GM12878 (cell line): ENCODE results near the gene RIPOR1. TPM values are rescaled to one million over a fixed set of nuclear protein-coding genes. Genes with fewer than 3 reads are reported as not detected.

ENCODE experiments used
- ATAC-seq: fragments of 200-7000 bp; cut with Tn5 transposase; 3 replicates; pipeline ENCODE4 v1.9.1; 2020; ENCODE audit warnings: mild to moderate bottlenecking, moderate library complexity
- BruUV-seq: library from RNA; stranded (reverse); fragments of 400-500 nt; replicated peaks from 2 replicates; lab custom pipeline; 2021; lab: Mats Ljungman, UMichigan
- CTCF ChIA-PET: fragments of 300-600 bp; sonication (Branson Sonifier 250); formaldehyde crosslinking; extraction: SDS; loops from one replicate; lab custom pipeline; 2021; ENCODE audit warnings: inconsistent platforms; lab: Yijun Ruan, JAX
- POLR2A ChIA-PET: fragments of 350-600 bp; formaldehyde crosslinking; extraction: SDS; loops from one replicate; lab custom pipeline; 2021; ENCODE audit warnings: inconsistent platforms; lab: Charles Lee
- RAD21 ChIA-PET: fragments of 300-600 bp; sonication (Branson Sonifier 250); formaldehyde crosslinking; loops from one replicate; lab custom pipeline; 2023; ENCODE audit warnings: antibody characterized with exemption; ENCODE audit not compliant: unreplicated experiment; lab: Charles Lee
- SMC1A ChIA-PET: fragments of 300-600 bp; sonication (Branson Sonifier 250); formaldehyde crosslinking; loops from one replicate; lab custom pipeline; 2023; ENCODE audit not compliant: unreplicated experiment, uncharacterized antibody; lab: Charles Lee
- DNase-seq: peaks from one replicate; pipeline ENCODE4 v3.0.0-alpha.2; 2011; ENCODE audit warnings: low read depth, low spot score
- FAIRE-seq: peaks from 3 replicates; lab custom pipeline; 2011; peaks lifted over from hg19 to GRCh38; lab: Jason Lieb, UNC
- H2AFZ ChIP-seq: 2 replicates; pipeline ENCODE4 v1.6.0; 2011; ENCODE audit warnings: low read depth, low read length, control low read depth; ENCODE audit not compliant: control insufficient read depth
- H3K27ac ChIP-seq: 2 replicates; pipeline ENCODE4 v1.5.1; 2011; ENCODE audit warnings: control low read depth; ENCODE audit not compliant: control insufficient read depth, insufficient read depth
- H3K27me3 ChIP-seq, 2 experiments: replicated peaks in 1 of 2; 2 replicates each; pipeline versions ENCODE4 v1.6.0 to v1.6.1; 2011; ENCODE audit warnings: low read length in 1 of 2; ENCODE audit not compliant: control insufficient read depth in 2 of 2, insufficient read depth in 2 of 2
- H3K36me3 ChIP-seq, 2 experiments: 2 replicates each; pipeline ENCODE4 v1.5.1; 2011; ENCODE audit warnings: low read length in 1 of 2; ENCODE audit not compliant: control insufficient read depth in 2 of 2, insufficient read depth in 2 of 2
- H3K4me1 ChIP-seq: 2 replicates; pipeline ENCODE4 v1.6.1; 2011; ENCODE audit warnings: mild to moderate bottlenecking, low read length, moderate library complexity, mixed read lengths; ENCODE audit not compliant: control insufficient read depth, insufficient read depth
- H3K4me2 ChIP-seq: 2 replicates; pipeline ENCODE4 v1.6.0; 2011; ENCODE audit warnings: control low read depth; ENCODE audit not compliant: control insufficient read depth, insufficient read depth
- H3K4me3 ChIP-seq: fragments of 200-600 bp; sonication (generic); 2 replicates; pipeline ENCODE4 v1.5.1; 2016
- H3K79me2 ChIP-seq: 2 replicates; pipeline ENCODE4 v1.6.0; 2011; ENCODE audit warnings: low read length; ENCODE audit not compliant: control insufficient read depth, insufficient read depth
- H3K9ac ChIP-seq: 2 replicates; pipeline ENCODE4 v1.8.0; 2011; ENCODE audit warnings: low read length, control low read depth, mixed read lengths; ENCODE audit not compliant: control insufficient read depth, insufficient read depth
- H3K9me3 ChIP-seq: replicated peaks from 3 replicates; pipeline ENCODE4 v1.5.1; 2011; ENCODE audit warnings: mild to moderate bottlenecking, low read length; ENCODE audit not compliant: control insufficient read depth, insufficient read depth
- H4K20me1 ChIP-seq: 2 replicates; pipeline ENCODE4 v1.6.0; 2011; ENCODE audit not compliant: control insufficient read depth, insufficient read depth
- BHLHE40 ChIP-seq, 2 experiments: fragments of 450-650 bp in 1 of 2; IDR thresholded peaks; 2 replicates each; pipeline ENCODE4 v1.6.1; 2011 to 2017; ENCODE audit warnings: low read depth in 2 of 2, borderline replicate concordance in 1 of 2, improper control_type of control experiment in 1 of 2, low read length in 1 of 2, mild to moderate bottlenecking in 1 of 2
- BMI1 ChIP-seq: fragments of 450-650 bp; IDR thresholded peaks from 2 replicates; pipeline ENCODE4 v1.6.1; 2016; ENCODE audit warnings: mild to moderate bottlenecking, moderate library complexity, borderline replicate concordance
- CHD2 ChIP-seq: IDR thresholded peaks from 2 replicates; pipeline ENCODE4 v1.6.1; 2011; ENCODE audit warnings: low read depth, low read length, improper control_type of control experiment, borderline replicate concordance
- EGR1 ChIP-seq, 2 experiments: IDR thresholded peaks; 1 replicate in 1 of 2; 2 replicates in 1 of 2; pipeline ENCODE4 v1.6.1; 2011 to 2012; ENCODE audit warnings: low read depth in 2 of 2, low read length in 2 of 2, borderline replicate concordance in 1 of 2, mild to moderate bottlenecking in 1 of 2, moderate library complexity in 1 of 2
- FOS ChIP-seq: IDR thresholded peaks from 3 replicates; pipeline ENCODE4 v1.6.1; 2011; ENCODE audit warnings: borderline replicate concordance; ENCODE audit not compliant: insufficient read length; ENCODE audit errors: extremely low read depth
- FOXM1 ChIP-seq: IDR thresholded peaks from 2 replicates; pipeline ENCODE4 v1.6.1; 2012; ENCODE audit warnings: low read depth, mild to moderate bottlenecking, inconsistent platforms, low read length, moderate library complexity
- HDAC6 ChIP-seq: fragments of 200-600 bp; sonication (generic); IDR thresholded peaks from one replicate; pipeline ENCODE4 v1.8.0; 2017; ENCODE audit warnings: antibody characterized with exemption; ENCODE audit not compliant: unreplicated experiment
- IRF4 ChIP-seq: IDR thresholded peaks from 2 replicates; pipeline ENCODE4 v1.6.1; 2011; ENCODE audit warnings: low read depth, low read length
- KLF5 ChIP-seq: fragments of 450-650 bp; IDR thresholded peaks from 2 replicates; pipeline ENCODE4 v1.6.1; 2014; ENCODE audit warnings: mild to moderate bottlenecking; ENCODE audit not compliant: partially characterized antibody
- MYB ChIP-seq: fragments of 150-350 bp; IDR thresholded peaks from 2 replicates; pipeline ENCODE4 v1.6.1; 2014; ENCODE audit warnings: mild to moderate bottlenecking, low read depth, low read length, borderline replicate concordance
- NFIC ChIP-seq: IDR thresholded peaks from 2 replicates; pipeline ENCODE4 v1.6.1; 2012; ENCODE audit warnings: low read depth, mild to moderate bottlenecking, inconsistent platforms, low read length, moderate library complexity
- POLR2AphosphoS2 ChIP-seq: IDR thresholded peaks from 2 replicates; pipeline ENCODE4 v1.6.1; 2011; ENCODE audit warnings: low read depth, mild to moderate bottlenecking, low read length, improper control_type of control experiment, moderate library complexity
- RB1 ChIP-seq: fragments of 450-650 bp; formaldehyde crosslinking; IDR thresholded peaks from 2 replicates; pipeline ENCODE4 v1.6.1; 2017; ENCODE audit warnings: mild to moderate bottlenecking, borderline replicate concordance
- SMC3 ChIP-seq: IDR thresholded peaks from 2 replicates; pipeline ENCODE4 v1.6.1; 2011; ENCODE audit warnings: low read length, improper control_type of control experiment, borderline replicate concordance
- SPI1 ChIP-seq: IDR thresholded peaks from 2 replicates; pipeline ENCODE4 v1.6.1; 2011; ENCODE audit warnings: low read depth, mild to moderate bottlenecking, low read length, moderate library complexity, borderline replicate concordance; ENCODE audit not compliant: insufficient read depth
- TBL1XR1 ChIP-seq: IDR thresholded peaks from 2 replicates; pipeline ENCODE4 v1.6.1; 2012; ENCODE audit warnings: low read depth, low read length, improper control_type of control experiment
- ZNF384 ChIP-seq: IDR thresholded peaks from 2 replicates; pipeline ENCODE4 v1.6.1; 2012; ENCODE audit warnings: low read depth, mild to moderate bottlenecking, low read length, improper control_type of control experiment, borderline replicate concordance
- WGBS: methylation state at CpG from one replicate; pipeline ENCODE4 v1.1.6; 2016; ENCODE audit warnings: low lambda C conversion rate; ENCODE audit not compliant: insufficient replicate concordance, insufficient coverage; ENCODE audit errors: missing lambda C conversion rate; 5-methylcytosine and 5-hydroxymethylcytosine counted together
- in situ Hi-C: fragments of 300-500 bp; cut with MboI; formaldehyde crosslinking; loops from 9 replicates; pipeline ENCODE4 v1.14.3; 2018; ENCODE audit warnings: mixed read lengths
- intact Hi-C: fragments of 100-400 bp; cut with micrococcal nuclease; formaldehyde crosslinking; loops from one replicate; pipeline ENCODE4 v1.14.2; 2022; ENCODE audit not compliant: unreplicated experiment
- polyA plus RNA-seq, 11 experiments: library from polyadenylated mRNA; depleted of rRNA in 4 of 11; unstranded in 6 of 11; stranded (reverse) in 5 of 11; fragments of >200 nt; fragmentation: Nextera tagmentation in 4 of 11; fragmentation: Illumina TruSeq in 1 of 11; extraction: Ambion mirVana in 4 of 11; extraction: Trizol in 1 of 11; gene quantifications; 1 replicate in 1 of 11; 2 replicates in 10 of 11; pipeline versions ENCODE4 v1.2.1 to v1.2.3, GENCODE V29; 2011 to 2016; ENCODE audit warnings: inconsistent platforms in 2 of 11, missing spikeins in 2 of 11, low read depth in 1 of 11
- total RNA-seq, 4 experiments: library from RNA; depleted of rRNA in 3 of 4; stranded (reverse); fragments of >200 nt in 3 of 4; fragmentation: Illumina TruSeq in 1 of 4; extraction: Trizol in 1 of 4; gene quantifications; 2 replicates each; pipeline versions ENCODE4 v1.2.1 to v1.2.3, GENCODE V29; 2013 to 2021
- TF ChIP-seq, protein P1 (sequence below): IDR thresholded peaks from 2 replicates; pipeline ENCODE4 v1.6.1; 2012; ENCODE audit warnings: low read depth, low read length, improper control_type of control experiment
- TF ChIP-seq, protein P2 (sequence below): fragments of 450-650 bp; IDR thresholded peaks from 2 replicates; pipeline ENCODE4 v1.6.1; 2017; ENCODE audit warnings: low read depth, mild to moderate bottlenecking, moderate library complexity
- TF ChIP-seq, protein P3 (sequence below), 3 experiments: IDR thresholded peaks in 2 of 3; conservative IDR thresholded peaks in 1 of 3; 2 replicates each; pipeline ENCODE4 v1.5.1; 2011; ENCODE audit warnings: low read depth in 3 of 3, low read length in 3 of 3, mild to moderate bottlenecking in 3 of 3, control low read depth in 2 of 3, moderate library complexity in 2 of 3, inconsistent platforms in 1 of 3, mixed read lengths in 1 of 3; ENCODE audit not compliant: control insufficient read depth in 2 of 3, insufficient read depth in 1 of 3; ENCODE audit errors: extremely low read depth in 1 of 3

RIPOR1 gene
- total and polyA plus RNA-seq, 10 of the 15 experiments (the other 5 are each of a cell fraction or from before 2014, with no cell fraction given) = 0.13 to 28.5 (median 7.0) TPM

DNA sequence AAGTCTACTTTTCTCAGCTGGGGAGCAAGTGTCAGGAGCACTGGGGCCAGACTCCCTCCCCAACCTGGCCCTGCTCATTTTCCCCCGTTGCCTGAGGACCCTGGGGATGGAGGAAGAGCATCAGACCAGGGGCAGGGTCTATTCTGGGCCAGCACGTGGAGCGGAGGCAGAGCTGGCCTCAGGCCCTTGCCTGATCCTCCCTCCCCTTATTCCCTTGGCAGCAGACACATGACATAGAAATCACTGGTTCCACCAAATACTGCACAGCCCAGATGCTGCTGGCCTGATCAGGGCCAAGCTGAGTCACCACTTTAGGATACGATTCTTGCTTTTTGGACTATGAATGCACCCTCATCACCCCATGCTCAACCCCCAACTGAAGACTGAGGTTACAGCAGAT is 29.5 kb upstream of the RIPOR1 start:
- no peak for FAIRE-seq
- RAD21 ChIA-PET = interaction anchor here (1.5 to 12.3 kb wide), 2 partner anchors 16 to 22 kb away, joined by 5 to 172 read pairs; no protein-coding TSS in a partner anchor
- BruUV-seq = no TSS peak

More for the DNA sequence above, 29.5 kb upstream of the RIPOR1 start:
- H3K9ac ChIP-seq = no peak overlapping the region
- in situ Hi-C loops = no loop called here
- POLR2A ChIA-PET = no interaction called here
- TF ChIP-seq POLR2AphosphoS2 (no peak), CHD2 (no peak), SMC3 (no peak), RB1 (no peak), BMI1 (no peak), BHLHE40 (IDR thresholded peaks at IDR 0.05; ENCODE audit: borderline replicate concordance in 1 of 2, low read depth in 2 of 2, low read length in 1 of 2) (no peak), FOXM1 (no peak), TBL1XR1 (no peak), ZNF384 (no peak), NFIC (no peak), FOS (no peak), EGR1 (IDR thresholded peaks at IDR 0.05; ENCODE audit: borderline replicate concordance in 1 of 2, low read depth in 2 of 2, low read length in 2 of 2) (no peak), IRF4 (no peak), SPI1 (no peak), HDAC6 (no peak), KLF5 (no peak), MYB (no peak)
- TF ChIP-seq, protein P1, sequence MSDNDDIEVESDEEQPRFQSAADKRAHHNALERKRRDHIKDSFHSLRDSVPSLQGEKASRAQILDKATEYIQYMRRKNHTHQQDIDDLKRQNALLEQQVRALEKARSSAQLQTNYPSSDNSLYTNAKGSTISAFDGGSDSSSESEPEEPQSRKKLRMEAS = no peak
- TF ChIP-seq, protein P2, sequence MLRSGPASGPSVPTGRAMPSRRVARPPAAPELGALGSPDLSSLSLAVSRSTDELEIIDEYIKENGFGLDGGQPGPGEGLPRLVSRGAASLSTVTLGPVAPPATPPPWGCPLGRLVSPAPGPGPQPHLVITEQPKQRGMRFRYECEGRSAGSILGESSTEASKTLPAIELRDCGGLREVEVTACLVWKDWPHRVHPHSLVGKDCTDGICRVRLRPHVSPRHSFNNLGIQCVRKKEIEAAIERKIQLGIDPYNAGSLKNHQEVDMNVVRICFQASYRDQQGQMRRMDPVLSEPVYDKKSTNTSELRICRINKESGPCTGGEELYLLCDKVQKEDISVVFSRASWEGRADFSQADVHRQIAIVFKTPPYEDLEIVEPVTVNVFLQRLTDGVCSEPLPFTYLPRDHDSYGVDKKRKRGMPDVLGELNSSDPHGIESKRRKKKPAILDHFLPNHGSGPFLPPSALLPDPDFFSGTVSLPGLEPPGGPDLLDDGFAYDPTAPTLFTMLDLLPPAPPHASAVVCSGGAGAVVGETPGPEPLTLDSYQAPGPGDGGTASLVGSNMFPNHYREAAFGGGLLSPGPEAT = no peak
- TF ChIP-seq, protein P3, sequence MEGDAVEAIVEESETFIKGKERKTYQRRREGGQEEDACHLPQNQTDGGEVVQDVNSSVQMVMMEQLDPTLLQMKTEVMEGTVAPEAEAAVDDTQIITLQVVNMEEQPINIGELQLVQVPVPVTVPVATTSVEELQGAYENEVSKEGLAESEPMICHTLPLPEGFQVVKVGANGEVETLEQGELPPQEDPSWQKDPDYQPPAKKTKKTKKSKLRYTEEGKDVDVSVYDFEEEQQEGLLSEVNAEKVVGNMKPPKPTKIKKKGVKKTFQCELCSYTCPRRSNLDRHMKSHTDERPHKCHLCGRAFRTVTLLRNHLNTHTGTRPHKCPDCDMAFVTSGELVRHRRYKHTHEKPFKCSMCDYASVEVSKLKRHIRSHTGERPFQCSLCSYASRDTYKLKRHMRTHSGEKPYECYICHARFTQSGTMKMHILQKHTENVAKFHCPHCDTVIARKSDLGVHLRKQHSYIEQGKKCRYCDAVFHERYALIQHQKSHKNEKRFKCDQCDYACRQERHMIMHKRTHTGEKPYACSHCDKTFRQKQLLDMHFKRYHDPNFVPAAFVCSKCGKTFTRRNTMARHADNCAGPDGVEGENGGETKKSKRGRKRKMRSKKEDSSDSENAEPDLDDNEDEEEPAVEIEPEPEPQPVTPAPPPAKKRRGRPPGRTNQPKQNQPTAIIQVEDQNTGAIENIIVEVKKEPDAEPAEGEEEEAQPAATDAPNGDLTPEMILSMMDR (IDR thresholded peaks at IDR 0.05 in 2 of 3, conservative IDR thresholded peaks at IDR 0.05 in 1 of 3; ENCODE audit: control insufficient read depth in 2 of 3, extremely low read depth in 1 of 3, insufficient read depth in 1 of 3, low read depth in 3 of 3, low read length in 3 of 3) = no peak
- TF ChIP-seq, all 136 proteins: peak for 0
- no peaks in the 10 kb centered on the region for H4K20me1 ChIP-seq
- no peak for ATAC-seq
- H3K4me3 ChIP-seq = no peak overlapping the region
- H3K27me3 ChIP-seq = no peaks in the 10 kb centered on the region
- no peak overlapping the region for H3K4me2 ChIP-seq
- no peak for DNase-seq
- H2AFZ ChIP-seq = no peak overlapping the region
- H3K36me3 ChIP-seq = 0 out of 4 replicates have a peak, but pooled peaks cover 0 to 3% of the 10 kb centered on the region in 2 experiments
- no peak overlapping the region for H3K27ac ChIP-seq
- H3K9me3 ChIP-seq = no peaks in the 10 kb centered on the region
- ChIA-PET SMC1A (interaction anchor here (6.5 kb wide), 1 partner anchor 14 kb away, joined by 78 read pairs; no protein-coding TSS in a partner anchor), CTCF (interaction anchor here (0.6 to 15.3 kb wide), 5 partner anchors 11 to 219 kb away, joined by 3 to 453 read pairs (median 7); partner anchors contain the start of gene ATP6V0D1)
- H3K79me2 ChIP-seq = no peaks in the 10 kb centered on the region
- 100% methylated on average over 4 of the region's 4 CpGs for WGBS
- intact Hi-C loops = no loop called here
- no peaks in the 10 kb centered on the region for H3K4me1 ChIP-seq
